GM18909 (cell line): ENCODE results near the gene MYO1D.
"Not testable (repeated sequence)": the region's sequence is repeated elsewhere in the genome, so short reads cannot be mapped to it uniquely, and the experiment has no call there.

Experiments used
- ATAC-seq: cut with Tn5 transposase; IDR thresholded peaks from one replicate; pipeline ENCODE4 v1.9.1; 2021; ENCODE audit warnings: mild to moderate bottlenecking; ENCODE audit not compliant: unreplicated experiment, poor library complexity

MYO1D gene

DNA sequence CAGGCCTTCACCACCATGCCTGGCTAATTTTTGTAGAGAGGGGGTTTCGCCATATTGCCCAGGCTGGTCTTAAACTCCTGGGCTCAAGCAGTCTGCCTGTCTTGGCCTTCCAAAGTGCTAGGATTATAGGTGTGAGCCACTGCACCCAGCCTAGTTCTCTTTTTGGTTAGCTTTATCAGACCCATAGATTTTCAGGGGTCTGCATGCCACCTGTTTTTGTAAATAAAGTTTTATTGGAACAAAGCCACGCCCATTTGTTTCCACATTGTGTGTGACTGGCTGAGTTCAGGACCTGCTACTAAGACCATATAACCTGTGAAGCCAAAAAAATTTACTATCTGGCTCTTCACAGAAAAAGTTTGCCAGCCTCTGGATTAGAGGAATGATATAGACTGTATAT lies 425.0 kb downstream of the MYO1D start:
- ATAC-seq = no peak

DNA sequence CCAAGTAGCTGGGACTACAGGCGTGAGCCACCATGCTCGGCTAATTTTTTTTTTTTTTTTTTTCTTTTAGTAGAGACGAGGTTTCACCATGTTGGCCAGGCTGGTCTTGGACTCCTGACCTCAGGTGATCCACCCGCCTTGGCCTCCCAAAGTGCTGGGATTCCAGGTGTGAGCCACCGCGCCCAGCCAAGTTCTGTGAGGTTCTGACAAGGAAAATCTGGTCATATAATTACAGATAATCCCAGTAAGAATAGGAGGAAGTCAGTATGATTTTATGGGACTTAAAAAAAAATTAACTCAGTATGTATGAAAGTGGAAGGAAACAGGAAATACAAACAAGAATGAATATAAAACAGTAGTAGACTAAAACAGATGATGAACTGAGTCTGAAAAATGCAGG lies 426.5 kb downstream of the MYO1D start:
- not testable (repeated sequence) for ATAC-seq

DNA sequence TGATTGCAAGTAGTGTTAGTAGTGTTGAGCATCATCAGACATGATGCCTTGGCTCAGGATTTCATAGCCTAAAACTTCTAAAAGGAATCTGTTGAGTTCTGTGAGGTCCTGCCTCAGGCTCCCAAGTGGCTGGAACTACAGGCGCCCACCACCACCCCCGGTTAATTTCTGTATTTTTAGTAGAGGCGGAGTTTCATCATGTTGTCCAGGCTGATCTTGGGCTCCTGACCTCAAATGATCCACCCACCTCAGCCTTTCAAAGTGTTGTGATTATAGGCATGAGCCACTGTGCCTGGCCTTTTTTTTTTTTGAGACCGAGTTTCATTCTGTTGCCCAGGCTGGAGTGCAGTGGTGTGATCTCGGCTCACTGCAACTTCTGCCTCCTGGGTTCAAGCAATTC lies 427.0 kb downstream of the MYO1D start:
- no peak for ATAC-seq

DNA sequence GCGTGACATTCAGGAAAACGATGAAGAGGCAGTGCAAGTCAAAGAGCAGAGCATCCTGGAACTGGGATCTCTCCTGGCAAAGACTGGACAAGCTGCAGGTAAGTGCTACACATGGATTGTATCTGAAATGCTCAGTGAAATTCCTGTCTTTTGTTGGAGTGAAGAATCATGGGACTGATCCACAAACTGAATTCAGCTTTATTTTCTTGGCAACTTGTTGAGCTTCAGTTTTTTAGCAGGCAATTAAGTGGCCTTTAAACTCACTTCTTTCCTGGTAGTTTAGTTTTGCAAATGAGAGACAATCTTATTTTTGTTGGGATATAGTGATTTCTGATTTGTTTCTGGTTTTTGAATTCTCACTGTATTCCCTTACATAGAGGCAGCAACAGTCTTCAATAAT lies 430.0 kb downstream of the MYO1D start:
- no peak for ATAC-seq

DNA sequence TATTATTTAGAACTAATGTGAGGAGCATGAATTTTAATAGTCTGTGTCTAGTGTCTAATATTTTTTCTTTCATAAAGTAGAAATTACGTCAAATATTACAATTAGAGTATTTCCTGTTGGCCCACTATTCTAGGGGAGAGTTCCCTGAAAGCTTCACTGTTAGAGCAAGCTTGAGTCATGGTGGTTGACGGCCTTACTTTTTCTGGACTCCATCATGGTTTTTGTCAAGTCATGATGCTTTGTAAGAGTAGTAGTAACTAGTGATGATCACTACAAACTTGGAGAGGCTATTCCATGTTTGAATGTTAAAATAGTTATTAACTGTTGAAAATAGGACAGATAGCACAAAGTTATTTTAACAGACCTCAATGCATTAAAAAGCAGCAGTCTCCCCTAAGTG lies 431.0 kb downstream of the MYO1D start:
- no peak for ATAC-seq

DNA sequence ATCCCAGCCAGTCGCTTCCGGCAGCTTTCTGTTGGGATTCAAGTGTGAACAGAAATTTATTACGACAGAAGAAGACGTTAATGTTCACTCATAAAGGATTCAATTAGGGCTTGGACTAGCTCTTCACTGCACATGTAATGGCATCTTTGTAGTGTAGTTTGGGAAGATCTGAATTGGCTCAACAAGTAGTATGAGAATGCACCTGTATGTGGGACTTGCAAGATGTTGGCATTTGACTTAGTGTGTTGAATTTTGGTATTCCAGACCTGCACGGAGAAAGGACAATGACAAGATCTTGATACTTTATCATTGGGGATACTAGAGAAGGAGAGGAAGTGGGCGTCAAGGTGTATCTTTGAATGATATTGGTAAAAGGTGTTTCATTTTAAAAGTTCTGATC lies 431.4 kb downstream of the MYO1D start:
- no peak for ATAC-seq

DNA sequence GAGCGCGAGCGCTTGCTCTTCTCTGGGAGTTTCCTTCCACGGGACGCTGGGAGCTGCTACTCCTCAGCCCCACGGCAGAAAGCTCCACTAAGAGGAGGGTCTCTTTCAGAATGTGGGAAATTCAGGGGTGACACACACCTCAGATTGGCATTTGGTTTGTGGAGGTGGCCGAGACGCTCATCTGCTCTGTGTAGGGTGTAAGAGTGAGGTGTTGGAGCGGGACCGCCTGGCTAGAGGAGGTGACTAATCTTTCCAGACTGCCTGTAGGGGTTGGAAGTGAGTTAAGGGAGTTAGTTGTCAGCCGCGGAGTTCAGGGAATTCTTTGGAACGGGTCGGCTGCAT lies 431.9 kb downstream of the MYO1D start:
- peak; percentile 19 for ATAC-seq

DNA sequence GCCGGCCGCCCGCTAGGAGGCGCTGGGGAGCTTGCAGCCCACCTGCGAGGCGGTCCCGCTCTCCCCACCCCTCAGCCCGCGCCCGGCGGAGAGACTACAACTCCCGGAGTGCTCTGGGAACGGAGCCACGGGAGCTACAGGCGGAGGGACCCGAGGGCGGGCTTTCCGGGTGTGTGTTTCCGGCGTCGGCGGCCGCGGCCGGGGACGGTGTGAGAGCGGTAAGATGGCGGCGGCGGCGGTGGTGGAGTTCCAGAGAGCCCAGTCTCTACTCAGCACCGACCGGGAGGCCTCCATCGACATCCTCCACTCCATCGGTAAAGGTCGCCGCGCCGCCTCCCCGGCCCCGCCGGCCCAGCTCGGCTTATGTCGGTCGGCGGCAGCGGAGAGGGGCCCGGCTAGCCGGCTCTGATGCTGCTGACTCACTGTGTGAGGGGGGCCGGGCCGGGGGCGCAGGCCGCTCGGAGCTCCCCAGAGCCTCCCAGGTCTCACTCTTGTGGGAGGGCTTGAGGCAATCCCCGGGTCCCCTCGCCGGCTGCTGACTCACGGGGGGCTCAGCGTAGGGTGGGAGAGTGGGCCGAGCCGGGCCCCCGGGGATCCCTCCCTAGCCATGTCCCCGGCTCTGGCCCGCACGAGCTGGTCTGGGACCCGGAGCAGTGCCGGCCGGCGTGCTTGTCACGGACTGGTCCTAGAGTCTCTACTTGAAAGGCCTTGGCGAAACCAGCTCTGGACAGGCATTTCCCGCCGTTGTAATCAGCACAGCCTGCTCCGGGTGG lies 432.4 kb downstream of the MYO1D start, which contains the start of gene PSMD11:
Gene PSMD11, plus strand, starts transcription at position 210 of the 773 bp plus-strand sequence. Its CDS starts 14 bp downstream, at position 224.
- ATAC-seq = peak; percentile 93

DNA sequence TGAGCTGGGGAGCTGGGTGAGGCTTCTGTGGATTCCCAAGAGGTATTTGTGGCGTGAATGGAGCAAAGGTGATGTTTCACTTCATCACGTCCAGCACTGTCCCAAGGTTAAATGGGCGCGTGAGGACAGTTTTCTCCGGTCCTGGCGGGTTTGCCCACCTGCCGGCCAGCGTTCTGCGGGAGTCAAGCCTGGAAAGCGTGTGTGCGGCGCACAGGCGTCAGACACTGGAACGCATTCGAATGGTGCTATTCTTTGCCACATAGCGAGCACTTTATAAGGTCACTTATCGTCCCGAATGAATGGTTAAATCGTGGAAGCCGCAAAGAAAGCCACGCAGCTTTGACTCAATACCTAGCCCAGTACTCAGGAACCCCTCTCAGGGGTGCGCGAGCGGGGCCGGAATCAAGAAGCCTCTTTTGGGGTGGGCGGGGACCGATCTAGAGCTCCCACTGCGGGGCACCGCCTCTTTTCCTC lies 433.1 kb downstream of the MYO1D start:
- peak; percentile 1 for ATAC-seq
